Liver (tissue), 9 donors: ENCODE measurements around the gene SRPRB. TPM values are rescaled to one million over a fixed set of nuclear protein-coding genes. Genes with fewer than 3 reads are reported as not detected.

Experiments
- DNase-seq: peaks from one replicate; pipeline ENCODE4 v3.0.0-alpha.2; 2017; ENCODE audit warnings: low spot score
- H3K27ac ChIP-seq, 2 donors: one replicate each; pipeline ENCODE4 v1.7.0; 2013; ENCODE audit warnings: inconsistent platforms in 2 of 2, low read length in 2 of 2, control low read depth in 1 of 2, low read depth in 1 of 2, mild to moderate bottlenecking in 1 of 2
- H3K27me3 ChIP-seq, 4 donors: one replicate each; pipeline versions ENCODE4 v1.6.1 to v1.7.0; 2013; ENCODE audit warnings: low read length in 3 of 4, inconsistent platforms in 1 of 4, mild to moderate bottlenecking in 1 of 4, moderate library complexity in 1 of 4; ENCODE audit not compliant: control insufficient read depth in 4 of 4, insufficient read depth in 4 of 4
- H3K36me3 ChIP-seq, 4 donors: one replicate each; pipeline versions ENCODE4 v1.6.1 to v1.7.0; 2013; ENCODE audit warnings: low read length in 3 of 4, mild to moderate bottlenecking in 3 of 4, low read depth in 1 of 4, moderate library complexity in 1 of 4; ENCODE audit not compliant: control insufficient read depth in 4 of 4, insufficient read depth in 3 of 4
- H3K4me1 ChIP-seq, 4 donors: one replicate each; pipeline versions ENCODE4 v1.6.1 to v1.7.0; 2013; ENCODE audit warnings: low read length in 3 of 4, mild to moderate bottlenecking in 3 of 4, moderate library complexity in 1 of 4; ENCODE audit not compliant: control insufficient read depth in 4 of 4, insufficient read depth in 4 of 4
- H3K4me3 ChIP-seq, 3 donors: one replicate each; pipeline versions ENCODE4 v1.6.1 to v1.7.0; 2013; ENCODE audit warnings: low read length in 3 of 3, control low read depth in 1 of 3, low read depth in 1 of 3, mild to moderate bottlenecking in 1 of 3
- H3K9ac ChIP-seq, 2 donors: one replicate each; pipeline ENCODE4 v1.7.0; 2013; ENCODE audit warnings: low read length in 2 of 2, mild to moderate bottlenecking in 2 of 2, moderate library complexity in 2 of 2, control low read depth in 1 of 2, low read depth in 1 of 2
- H3K9me3 ChIP-seq, 4 donors: one replicate each; pipeline versions ENCODE4 v1.6.1 to v1.7.0; 2013; ENCODE audit warnings: low read length in 3 of 4; ENCODE audit not compliant: control insufficient read depth in 4 of 4
- ATF3 ChIP-seq: IDR thresholded peaks from 2 replicates; pipeline ENCODE4 v1.6.1; 2016; ENCODE audit warnings: antibody characterized with exemption
- EGR1 ChIP-seq, 2 donors: IDR thresholded peaks; 2 replicates each; pipeline ENCODE4 v1.6.1; 2016 to 2018; ENCODE audit warnings: antibody characterized with exemption in 2 of 2, low read depth in 2 of 2
- FOXA1 ChIP-seq: IDR thresholded peaks from 2 replicates; pipeline ENCODE4 v1.6.1; 2016; ENCODE audit warnings: antibody characterized with exemption
- GABPA ChIP-seq, 2 donors: IDR thresholded peaks in 1 of 2; conservative IDR thresholded peaks in 1 of 2; 2 replicates each; pipeline ENCODE4 v1.6.1; 2016; ENCODE audit warnings: antibody characterized with exemption in 2 of 2, mild to moderate bottlenecking in 1 of 2, moderate library complexity in 1 of 2
- HNF4A ChIP-seq, 2 donors: conservative IDR thresholded peaks; 2 replicates each; pipeline ENCODE4 v1.6.1; 2016; ENCODE audit warnings: antibody characterized with exemption in 2 of 2, mild to moderate bottlenecking in 2 of 2
- HNF4G ChIP-seq: IDR thresholded peaks from 2 replicates; pipeline ENCODE4 v1.6.1; 2016; ENCODE audit warnings: antibody characterized with exemption
- JUND ChIP-seq, 2 donors: IDR thresholded peaks; 2 replicates each; pipeline ENCODE4 v1.6.1; 2016; ENCODE audit warnings: antibody characterized with exemption in 2 of 2
- MAX ChIP-seq: IDR thresholded peaks from 2 replicates; pipeline ENCODE4 v1.6.1; 2016; ENCODE audit warnings: antibody characterized with exemption
- NR2F2 ChIP-seq: IDR thresholded peaks from 2 replicates; pipeline ENCODE4 v1.6.1; 2016; ENCODE audit warnings: antibody characterized with exemption
- RXRA ChIP-seq, 2 donors: IDR thresholded peaks; 2 replicates each; pipeline ENCODE4 v1.6.1; 2017 to 2018; ENCODE audit warnings: antibody characterized with exemption in 2 of 2, mild to moderate bottlenecking in 1 of 2
- SP1 ChIP-seq: IDR thresholded peaks from 2 replicates; pipeline ENCODE4 v1.6.1; 2018; ENCODE audit warnings: antibody characterized with exemption, mild to moderate bottlenecking
- TAF1 ChIP-seq: conservative IDR thresholded peaks from 2 replicates; pipeline ENCODE4 v1.6.1; 2016; ENCODE audit warnings: antibody characterized with exemption, mild to moderate bottlenecking
- whole genome bisulfite sequencing: extraction: QIAGEN DNeasy Blood & Tissue Kit; methylation state at CpG from one replicate; pipeline ENCODE4 v1.1.7; 2013; 5-methylcytosine and 5-hydroxymethylcytosine counted together
- polyA plus RNA-seq, 2 donors: library from polyadenylated mRNA; stranded (reverse) in 1 of 2; unstranded in 1 of 2; fragments of 200-250 nt in 1 of 2; fragments of >200 nt in 1 of 2; fragmentation: Nextera tagmentation in 1 of 2; extraction: Ambion mirVana in 1 of 2; gene quantifications; one replicate each; pipeline versions ENCODE4 v1.2.1 to v1.2.3, GENCODE V29; 2013 to 2015
- total RNA-seq, 2 donors: library from RNA; depleted of rRNA; stranded (reverse); fragments of >200 nt; gene quantifications; one replicate each; pipeline ENCODE4 v1.2.3, GENCODE V29; 2014
- TF ChIP-seq, protein P1 (sequence below): IDR thresholded peaks from 2 replicates; pipeline ENCODE4 v1.6.1; 2016; ENCODE audit warnings: antibody characterized with exemption
- TF ChIP-seq, protein P2 (sequence below): fragments of 150-350 bp; IDR thresholded peaks from 2 replicates; pipeline ENCODE4 v1.5.1; 2017; ENCODE audit warnings: improper control_type of control experiment, low read depth, low read length; ENCODE audit not compliant: missing input control
- donor health status: healthy.
- donor health status: healthy.
- donor health status: healthy.
- donor health status: healthy.
- donor health status: healthy.

SRPRB gene
- total and polyA plus RNA-seq, 4 donors: 34.7 to 97.6 (median 76.9) TPM

DNA sequence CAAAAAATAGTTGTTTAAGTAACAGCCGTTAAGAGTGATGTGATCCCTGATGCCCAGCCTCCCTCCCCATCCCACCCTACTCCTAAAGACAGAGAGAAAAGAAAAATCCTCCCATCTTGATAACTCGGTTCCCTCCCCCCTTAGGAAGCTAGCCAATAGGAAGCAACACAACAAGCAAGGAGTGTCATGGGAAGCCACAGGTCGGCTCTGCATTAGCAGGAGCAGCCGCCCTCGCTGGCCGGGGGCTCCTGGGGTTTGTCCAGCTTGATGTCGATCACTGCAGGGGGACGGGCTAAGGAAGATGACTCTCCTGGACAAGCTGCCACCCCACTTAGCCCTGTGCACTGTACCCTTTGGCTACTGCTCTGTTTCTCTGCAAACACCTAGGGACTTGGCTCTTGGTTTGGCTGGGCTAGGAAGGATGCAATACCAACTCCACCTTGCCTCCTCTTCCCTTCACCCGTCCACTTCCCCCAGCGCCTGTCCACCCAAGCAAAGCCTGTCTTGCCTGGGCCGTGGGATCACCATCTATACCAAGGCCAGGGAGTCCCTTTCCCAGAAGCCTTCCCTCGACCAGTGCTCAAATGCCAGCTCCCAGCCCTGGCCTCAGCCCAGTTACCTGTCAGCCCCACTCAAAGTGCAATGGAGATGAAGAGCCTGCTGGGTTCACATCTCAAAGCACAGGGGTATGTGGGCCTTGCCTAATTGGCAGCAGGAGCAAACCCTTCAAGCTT lies 23.1 kb downstream of the SRPRB start:
- WGBS: 73% methylated on average over 12 of the region's 12 CpGs

DNA sequence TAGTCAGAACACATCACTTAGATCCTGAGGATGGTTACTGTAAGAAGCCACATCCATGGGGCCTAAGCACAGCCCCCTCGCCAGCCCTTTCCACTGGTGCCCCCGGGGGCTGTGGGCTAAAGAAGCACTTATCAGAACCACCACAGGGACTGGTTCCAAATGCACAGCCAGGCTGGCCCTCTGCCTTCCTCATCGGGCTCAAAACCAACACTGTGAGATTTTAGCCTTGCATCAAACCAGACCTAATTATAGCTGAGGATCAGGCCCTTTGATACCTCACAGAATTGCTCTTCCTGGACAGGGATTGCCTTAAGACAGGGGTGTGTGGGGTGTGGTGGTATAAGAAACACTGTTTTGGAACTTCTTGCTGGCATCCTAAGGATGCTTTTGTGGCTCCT lies 23.7 kb downstream of the SRPRB start:
- no peaks in the 10 kb centered on the region for H3K9me3 ChIP-seq
- no peak overlapping the region for H3K4me3 ChIP-seq
- no peak overlapping the region for H3K9ac ChIP-seq
- no peak overlapping the region for H3K27ac ChIP-seq
- 74% methylated on average over 3 of the region's 3 CpGs for WGBS
- peaks cover 0 to 2% (median 0%) of the 10 kb centered on the region in 4 donors for H3K36me3 ChIP-seq
- H3K27me3 ChIP-seq: no peaks in the 10 kb centered on the region
- DNase-seq: no peak
- H3K4me1 ChIP-seq: no peaks in the 10 kb centered on the region
- TF ChIP-seq FOXA1 (no peak), ATF3 (no peak), SP1 (no peak), EGR1 (IDR thresholded peaks at IDR 0.05; ENCODE audit: low read depth in 2 of 2) (no peak)

More for the DNA sequence above, 23.1 kb downstream of the SRPRB start:
- no peak overlapping the region for H3K27ac ChIP-seq
- H3K4me3 ChIP-seq: no peak overlapping the region
- H3K4me1 ChIP-seq: no peaks in the 10 kb centered on the region
- H3K9me3 ChIP-seq: no peaks in the 10 kb centered on the region
- TF ChIP-seq, protein P1, sequence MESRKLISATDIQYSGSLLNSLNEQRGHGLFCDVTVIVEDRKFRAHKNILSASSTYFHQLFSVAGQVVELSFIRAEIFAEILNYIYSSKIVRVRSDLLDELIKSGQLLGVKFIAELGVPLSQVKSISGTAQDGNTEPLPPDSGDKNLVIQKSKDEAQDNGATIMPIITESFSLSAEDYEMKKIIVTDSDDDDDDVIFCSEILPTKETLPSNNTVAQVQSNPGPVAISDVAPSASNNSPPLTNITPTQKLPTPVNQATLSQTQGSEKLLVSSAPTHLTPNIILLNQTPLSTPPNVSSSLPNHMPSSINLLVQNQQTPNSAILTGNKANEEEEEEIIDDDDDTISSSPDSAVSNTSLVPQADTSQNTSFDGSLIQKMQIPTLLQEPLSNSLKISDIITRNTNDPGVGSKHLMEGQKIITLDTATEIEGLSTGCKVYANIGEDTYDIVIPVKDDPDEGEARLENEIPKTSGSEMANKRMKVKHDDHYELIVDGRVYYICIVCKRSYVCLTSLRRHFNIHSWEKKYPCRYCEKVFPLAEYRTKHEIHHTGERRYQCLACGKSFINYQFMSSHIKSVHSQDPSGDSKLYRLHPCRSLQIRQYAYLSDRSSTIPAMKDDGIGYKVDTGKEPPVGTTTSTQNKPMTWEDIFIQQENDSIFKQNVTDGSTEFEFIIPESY: no peak
- TF ChIP-seq NR2F2: no peak
- no peak for TF ChIP-seq GABPA (IDR thresholded peaks at IDR 0.05 in 1 of 2, conservative IDR thresholded peaks at IDR 0.05 in 1 of 2)
- TF ChIP-seq JUND (IDR thresholded peaks at IDR 0.05): no peak
- no peak overlapping the region for H3K9ac ChIP-seq
- peaks cover 0 to 7% (median 2%) of the 10 kb centered on the region in 4 donors for H3K36me3 ChIP-seq
- H3K27me3 ChIP-seq: no peaks in the 10 kb centered on the region
- peak; percentile 24 for DNase-seq

DNA sequence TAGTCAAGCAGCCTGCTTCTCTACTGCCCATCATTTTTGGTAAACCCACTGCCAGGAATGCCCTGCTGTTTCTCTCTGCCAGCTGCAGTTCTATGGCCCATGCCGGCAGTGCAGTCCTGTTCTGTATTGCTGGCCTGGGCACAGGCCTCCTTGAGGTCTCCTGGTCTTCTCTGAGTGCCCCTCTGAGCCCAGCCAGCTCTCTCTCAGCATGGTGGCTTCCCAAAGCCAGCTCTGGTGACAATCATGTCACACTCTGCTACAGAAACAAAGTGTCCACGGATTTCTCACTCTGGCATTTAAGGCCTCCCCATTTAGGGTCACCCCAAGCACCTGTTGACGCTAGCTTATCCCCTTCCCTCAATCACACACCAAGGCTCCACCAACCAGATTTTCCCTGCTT lies 24.5 kb downstream of the SRPRB start:
- Histone ChIP-seq H3K4me3 (no peak overlapping the region), H3K4me1 (no peaks in the 10 kb centered on the region), H3K27me3 (no peaks in the 10 kb centered on the region), H3K9ac (no peak overlapping the region), H3K27ac (no peak overlapping the region), H3K36me3 (no peaks in the 10 kb centered on the region), H3K9me3 (no peaks in the 10 kb centered on the region)
- 89% methylated on average over 3 of the region's 3 CpGs for WGBS
- DNase-seq: no peak
- TF ChIP-seq, protein P2, sequence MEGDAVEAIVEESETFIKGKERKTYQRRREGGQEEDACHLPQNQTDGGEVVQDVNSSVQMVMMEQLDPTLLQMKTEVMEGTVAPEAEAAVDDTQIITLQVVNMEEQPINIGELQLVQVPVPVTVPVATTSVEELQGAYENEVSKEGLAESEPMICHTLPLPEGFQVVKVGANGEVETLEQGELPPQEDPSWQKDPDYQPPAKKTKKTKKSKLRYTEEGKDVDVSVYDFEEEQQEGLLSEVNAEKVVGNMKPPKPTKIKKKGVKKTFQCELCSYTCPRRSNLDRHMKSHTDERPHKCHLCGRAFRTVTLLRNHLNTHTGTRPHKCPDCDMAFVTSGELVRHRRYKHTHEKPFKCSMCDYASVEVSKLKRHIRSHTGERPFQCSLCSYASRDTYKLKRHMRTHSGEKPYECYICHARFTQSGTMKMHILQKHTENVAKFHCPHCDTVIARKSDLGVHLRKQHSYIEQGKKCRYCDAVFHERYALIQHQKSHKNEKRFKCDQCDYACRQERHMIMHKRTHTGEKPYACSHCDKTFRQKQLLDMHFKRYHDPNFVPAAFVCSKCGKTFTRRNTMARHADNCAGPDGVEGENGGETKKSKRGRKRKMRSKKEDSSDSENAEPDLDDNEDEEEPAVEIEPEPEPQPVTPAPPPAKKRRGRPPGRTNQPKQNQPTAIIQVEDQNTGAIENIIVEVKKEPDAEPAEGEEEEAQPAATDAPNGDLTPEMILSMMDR: no peak
- TF ChIP-seq ATF3: no peak
- TF ChIP-seq RXRA (IDR thresholded peaks at IDR 0.05): no peak
- no peak for TF ChIP-seq GABPA (IDR thresholded peaks at IDR 0.05 in 1 of 2, conservative IDR thresholded peaks at IDR 0.05 in 1 of 2)
- TF ChIP-seq MAX: no peak
- TF ChIP-seq HNF4A (conservative IDR thresholded peaks at IDR 0.05): no peak
- TF ChIP-seq, protein P1: no peak
- TF ChIP-seq TAF1: no peak
- no peak for TF ChIP-seq FOXA1
- TF ChIP-seq SP1: no peak
- no peak for TF ChIP-seq HNF4G
- no peak for TF ChIP-seq JUND (IDR thresholded peaks at IDR 0.05)
- TF ChIP-seq EGR1 (IDR thresholded peaks at IDR 0.05; ENCODE audit: low read depth in 2 of 2): no peak
